Measurements from ENCODE around the gene ROBO1.

DNA sequence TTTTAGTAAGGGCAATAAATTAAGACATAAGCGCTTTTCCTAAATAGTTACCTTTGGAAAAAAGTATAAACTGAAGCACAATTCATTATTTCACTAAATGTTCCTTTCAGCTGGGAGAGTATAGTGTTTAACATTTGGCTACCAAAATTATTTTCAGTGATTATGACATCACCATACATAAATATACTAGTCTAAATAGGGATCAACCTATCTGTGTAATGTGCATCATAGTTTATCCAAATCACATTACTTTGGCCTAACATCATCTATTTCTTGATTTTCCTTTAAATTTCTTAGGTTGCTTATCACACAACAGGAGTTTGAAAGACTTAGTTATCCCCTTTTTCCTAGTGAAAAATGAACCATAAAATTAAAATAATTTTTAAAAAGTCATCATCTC is 738.9 kb downstream of the ROBO1 start:
- TF ChIP-seq POLR2A (IDR thresholded peaks at IDR 0.05; ENCODE audit: low read length) (no peak), GATA1 (IDR thresholded peaks at IDR 0.05; ENCODE audit: low read depth, low read length) (no peak)
